ENCODE results near the gene TMPRSS11A. TPM values are rescaled to one million over a fixed set of nuclear protein-coding genes. Genes with fewer than 3 reads are reported as not detected.

The TMPRSS11A gene, protein sequence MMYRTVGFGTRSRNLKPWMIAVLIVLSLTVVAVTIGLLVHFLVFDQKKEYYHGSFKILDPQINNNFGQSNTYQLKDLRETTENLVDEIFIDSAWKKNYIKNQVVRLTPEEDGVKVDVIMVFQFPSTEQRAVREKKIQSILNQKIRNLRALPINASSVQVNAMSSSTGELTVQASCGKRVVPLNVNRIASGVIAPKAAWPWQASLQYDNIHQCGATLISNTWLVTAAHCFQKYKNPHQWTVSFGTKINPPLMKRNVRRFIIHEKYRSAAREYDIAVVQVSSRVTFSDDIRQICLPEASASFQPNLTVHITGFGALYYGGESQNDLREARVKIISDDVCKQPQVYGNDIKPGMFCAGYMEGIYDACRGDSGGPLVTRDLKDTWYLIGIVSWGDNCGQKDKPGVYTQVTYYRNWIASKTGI
- not detected for total RNA-seq

DNA sequence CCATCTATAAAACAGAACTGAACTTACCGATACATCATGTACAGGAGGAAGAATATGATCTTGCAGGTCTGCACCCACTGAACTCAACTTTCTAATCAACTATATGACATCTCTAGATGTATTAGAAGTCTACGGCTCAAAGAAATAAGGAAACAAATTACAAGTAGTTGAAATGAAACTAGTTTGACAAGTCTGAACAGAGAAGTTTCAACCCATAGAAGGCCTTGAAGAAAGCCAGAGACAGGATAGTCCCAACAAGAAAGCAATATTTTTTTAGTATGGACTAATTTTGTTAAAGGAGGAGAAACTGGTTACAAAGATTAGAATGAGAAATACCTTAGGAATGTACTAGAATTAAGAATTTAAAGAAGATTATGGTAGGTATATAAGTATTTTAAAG, at the start of gene TMPRSS11A:
Gene TMPRSS11A (minus strand): TSS at position 138 of the 400 bp plus-strand sequence. CDS start 100 bp downstream, at position 38.
- no peak for DNase-seq (ENCODE audit: low spot score)

DNA sequence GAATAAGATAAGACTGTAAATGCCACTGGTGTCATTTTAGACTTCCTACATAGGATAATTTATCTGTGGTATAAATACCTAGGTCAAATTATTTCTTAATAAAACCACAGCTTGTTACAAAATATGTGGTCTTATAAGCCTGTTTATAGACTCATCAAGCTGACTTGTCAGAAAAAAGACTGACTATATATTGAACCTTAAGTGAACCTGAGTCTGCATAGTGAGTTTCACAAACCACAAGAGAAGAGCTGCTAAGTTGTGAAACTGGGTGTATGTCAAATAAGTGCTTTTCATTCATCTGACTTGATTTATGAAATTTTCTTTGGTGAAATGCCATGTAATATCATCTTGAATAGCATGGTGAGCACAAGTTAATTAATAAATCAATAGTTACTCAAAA, 48.4 kb upstream of the TMPRSS11A start:
- DNase-seq (ENCODE audit: low spot score) = no peak

DNA sequence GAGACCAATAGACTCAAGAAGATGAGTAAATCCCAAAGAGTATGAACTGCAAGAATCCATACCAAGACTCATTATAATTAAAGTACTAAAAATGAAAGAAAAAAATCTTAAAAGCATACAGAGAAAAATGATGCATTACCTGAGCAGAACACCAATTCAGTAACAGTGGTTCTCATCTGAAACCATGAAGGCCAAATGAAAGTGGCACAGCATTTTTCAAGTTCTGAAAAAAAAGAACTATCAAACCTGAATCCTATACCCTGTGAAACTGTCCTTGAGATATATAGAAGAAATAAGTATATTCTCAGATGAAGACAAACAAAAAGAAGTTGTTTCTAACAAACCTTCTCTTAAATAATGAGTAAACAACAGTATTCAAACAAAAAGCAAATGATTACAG, 39.6 kb upstream of the TMPRSS11A start:
- DNase-seq (ENCODE audit: low spot score) = no peak

DNA sequence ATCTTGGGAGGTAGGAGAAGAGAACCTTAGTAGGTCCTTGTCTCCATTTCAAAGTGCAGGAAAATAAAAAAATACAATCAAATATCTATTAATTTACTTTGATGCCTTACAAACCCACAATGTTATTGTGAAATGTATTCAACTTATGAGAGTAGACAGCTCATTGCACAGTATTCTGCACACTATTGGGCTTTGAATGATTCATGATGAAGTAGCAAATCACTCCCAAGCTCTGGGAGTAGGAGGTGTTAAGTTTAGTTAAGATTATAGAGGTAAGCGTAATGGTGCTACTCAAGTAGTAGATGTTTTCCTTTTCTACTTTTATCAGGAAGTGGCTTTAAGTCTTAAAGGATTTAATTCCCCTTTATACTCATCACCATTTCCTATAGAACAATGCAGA, 32.8 kb upstream of the TMPRSS11A start:
- no peak for DNase-seq (ENCODE audit: low spot score)

DNA sequence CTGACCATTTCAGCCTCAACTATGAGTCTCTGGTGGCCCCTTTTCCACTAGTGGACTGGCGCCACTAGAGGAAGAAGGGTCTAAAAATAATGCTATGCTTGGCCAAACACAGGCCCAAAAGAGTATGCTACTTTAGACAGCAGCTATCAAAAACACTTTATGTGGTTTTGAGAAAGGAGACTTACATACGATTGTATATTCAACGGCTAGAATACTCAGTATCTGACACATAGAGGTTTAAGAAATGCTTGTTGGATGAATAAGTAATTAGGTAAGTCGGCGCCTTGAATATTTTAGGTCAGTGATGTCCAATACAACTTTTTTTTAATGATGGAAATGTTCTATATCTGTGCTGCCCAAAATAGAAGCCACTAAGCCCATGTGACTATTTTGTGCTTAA, 25.7 kb upstream of the TMPRSS11A start:
- no peak for DNase-seq (ENCODE audit: low spot score)

DNA sequence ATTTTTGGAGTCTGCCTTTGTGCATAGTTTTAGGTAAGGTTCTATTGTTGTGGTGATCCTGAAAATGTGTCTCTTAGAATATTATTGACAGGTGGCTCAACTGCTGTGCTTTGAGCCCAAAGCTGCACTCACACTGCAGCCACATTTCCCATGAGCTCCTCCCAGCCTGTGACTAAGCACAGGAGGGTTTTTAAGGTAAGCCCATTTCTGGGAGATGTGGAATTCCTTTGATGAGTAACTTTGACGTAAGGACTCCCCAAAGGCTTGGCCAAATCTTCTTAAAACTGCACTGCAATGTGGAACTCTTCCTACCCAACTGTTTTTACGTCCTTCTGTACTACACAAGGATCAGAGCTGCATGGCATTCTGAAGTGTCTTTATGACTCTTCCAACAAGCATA, 20.0 kb upstream of the TMPRSS11A start:
- DNase-seq (ENCODE audit: low spot score) = no peak

DNA sequence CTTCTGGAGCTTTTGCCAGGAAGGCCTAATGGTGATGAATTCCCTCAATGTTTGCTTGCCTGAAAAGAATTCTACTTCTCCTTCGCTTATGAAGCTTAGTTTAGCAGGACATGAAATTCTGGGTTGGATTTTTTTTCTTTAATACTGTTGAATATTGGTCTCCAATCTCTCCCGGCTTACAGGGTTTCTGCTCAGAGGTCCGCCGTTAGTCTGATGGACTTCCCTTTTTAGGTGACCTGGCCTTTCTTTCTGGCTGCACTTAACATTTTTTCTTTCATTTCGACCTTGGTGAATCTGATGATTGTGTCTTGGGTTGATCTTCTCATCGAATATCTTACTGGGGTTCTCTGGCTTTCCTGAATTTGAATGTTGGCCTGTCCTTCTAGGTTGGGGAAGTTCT, 17.2 kb upstream of the TMPRSS11A start:
- no peak for DNase-seq (ENCODE audit: low spot score)

DNA sequence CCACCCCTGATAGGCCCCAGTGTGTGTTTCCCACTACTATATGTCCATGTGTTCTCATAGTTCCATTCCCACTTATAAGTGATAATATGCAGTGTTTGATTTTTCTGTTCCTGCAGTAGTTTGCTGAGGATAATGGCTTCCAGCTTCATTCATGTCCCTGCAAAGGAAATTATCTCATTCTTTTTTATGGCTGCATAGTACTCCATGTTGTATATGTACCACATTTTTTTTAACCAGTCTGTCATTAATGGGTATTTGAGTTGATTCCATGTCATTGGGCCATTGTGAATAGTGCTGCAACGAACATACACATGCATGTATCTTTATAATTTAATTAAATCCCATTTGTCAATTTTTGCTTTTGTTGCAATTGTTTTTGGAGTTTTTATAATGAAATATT, 10.3 kb upstream of the TMPRSS11A start:
- DNase-seq (ENCODE audit: low spot score) = no peak

DNA sequence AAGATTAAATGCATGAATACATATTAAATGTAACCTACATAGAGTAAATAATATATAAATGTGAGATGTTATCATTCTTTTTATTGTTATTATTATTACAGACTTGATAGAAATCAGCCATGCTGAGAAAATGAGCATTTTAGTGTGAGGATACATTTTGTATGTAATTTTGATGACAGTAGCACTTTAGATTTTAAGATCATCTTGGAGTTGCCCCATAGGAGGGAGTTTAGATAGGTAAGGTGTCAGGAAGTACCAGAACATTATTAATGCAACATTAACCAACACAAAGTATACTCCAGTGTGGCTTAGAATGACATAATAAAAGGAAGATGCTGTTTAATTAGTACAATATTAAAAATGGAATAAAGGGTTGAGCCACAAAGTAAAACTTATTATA, 8.4 kb downstream of the TMPRSS11A start:
- DNase-seq (ENCODE audit: low spot score) = no peak

DNA sequence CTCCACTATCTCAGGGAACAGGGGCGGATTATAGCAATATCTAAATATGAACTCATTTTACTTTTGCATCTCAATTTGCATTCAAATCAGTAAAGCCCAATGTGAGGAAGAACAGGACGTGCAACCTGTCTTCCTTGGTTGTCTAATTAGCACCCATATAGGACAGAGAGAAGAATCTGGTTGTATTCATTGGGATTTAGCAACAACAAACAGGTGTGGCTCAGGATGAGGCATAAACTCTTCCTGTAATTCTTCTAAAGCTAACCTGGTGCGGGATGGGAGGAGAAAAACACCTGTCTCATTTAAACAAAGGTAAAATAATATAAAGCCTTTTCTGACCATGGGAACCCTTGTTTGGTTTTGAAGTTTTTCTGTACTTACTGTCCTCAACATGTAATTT, 22.2 kb downstream of the TMPRSS11A start:
- DNase-seq (ENCODE audit: low spot score) = no peak

DNA sequence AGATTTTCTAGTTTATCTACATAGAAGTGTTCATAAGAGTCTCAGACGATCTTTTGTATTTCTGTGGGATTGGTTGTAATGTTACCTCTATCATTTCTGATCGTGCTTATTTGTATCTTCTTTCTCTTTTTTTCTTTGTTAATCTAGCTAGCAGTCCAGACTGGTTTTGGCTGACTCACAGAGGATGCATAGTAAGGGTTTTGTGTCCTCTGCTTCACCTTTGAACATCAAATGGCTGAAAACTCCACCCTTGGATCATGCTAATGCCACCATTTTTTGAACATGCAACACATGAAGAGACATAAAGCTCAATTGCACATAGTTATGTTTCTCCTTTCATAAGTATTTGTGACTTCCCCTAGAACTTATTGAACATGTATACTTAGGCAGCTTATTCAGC, 22.8 kb downstream of the TMPRSS11A start:
- no peak for DNase-seq (ENCODE audit: low spot score)

DNA sequence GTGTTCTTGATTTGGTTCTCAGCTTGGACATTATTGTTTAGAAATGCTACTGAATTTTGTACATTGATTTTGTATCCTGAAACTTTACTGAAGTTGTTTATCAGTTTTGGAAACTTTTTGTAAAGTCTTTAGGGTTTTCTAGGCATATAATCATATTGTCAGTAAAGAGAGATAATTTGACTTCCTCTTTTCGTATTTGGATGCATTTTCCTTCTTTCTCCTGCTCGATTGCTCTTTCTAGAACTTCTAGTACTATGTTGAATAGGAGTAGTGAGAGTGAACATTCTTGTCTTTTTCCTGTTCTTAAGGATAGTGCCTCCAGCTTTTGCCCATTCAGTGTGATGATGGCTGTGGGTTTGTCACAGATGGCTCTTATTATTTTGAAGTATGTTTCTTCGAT, 24.1 kb downstream of the TMPRSS11A start:
- no peak for DNase-seq (ENCODE audit: low spot score)

DNA sequence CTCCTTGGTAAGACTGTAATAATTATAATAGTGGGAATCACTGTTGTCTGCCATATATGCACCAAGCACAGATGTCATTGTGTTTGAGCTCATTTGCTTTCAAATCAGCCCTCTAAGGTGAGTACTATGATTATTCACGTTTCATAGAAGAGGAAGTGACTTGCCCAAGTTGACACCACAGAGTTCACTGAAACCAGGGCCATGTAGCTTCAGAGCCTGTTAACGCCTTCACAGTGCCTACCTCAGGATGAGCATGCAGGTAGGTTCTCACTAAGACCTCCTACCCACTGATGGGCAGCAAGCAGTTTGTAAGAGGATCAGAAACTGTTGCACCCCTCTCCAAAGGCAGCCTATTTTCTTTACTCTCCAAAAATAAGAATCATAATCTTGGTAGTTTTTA, 27.4 kb downstream of the TMPRSS11A start:
- no peak for DNase-seq (ENCODE audit: low spot score)

DNA sequence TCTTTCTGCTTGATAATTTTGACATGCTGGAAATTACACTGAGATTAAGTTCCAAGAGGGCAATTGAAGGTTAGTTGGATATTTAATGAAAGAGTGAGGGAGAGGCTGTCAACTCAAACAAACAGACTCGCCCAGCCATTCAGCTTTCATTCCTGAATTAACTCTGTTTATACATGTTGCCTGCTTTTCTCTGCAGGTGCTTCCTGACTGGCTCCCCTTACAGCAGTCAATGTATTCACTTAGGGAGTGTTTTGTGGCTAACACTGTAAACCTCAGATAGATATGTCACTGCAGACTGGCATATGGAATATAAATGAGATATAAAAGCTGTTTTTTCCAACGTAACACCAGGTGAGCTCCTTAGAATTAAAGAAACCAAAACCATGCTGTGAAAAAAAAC, 28.7 kb downstream of the TMPRSS11A start:
- no peak for DNase-seq (ENCODE audit: low spot score)

DNA sequence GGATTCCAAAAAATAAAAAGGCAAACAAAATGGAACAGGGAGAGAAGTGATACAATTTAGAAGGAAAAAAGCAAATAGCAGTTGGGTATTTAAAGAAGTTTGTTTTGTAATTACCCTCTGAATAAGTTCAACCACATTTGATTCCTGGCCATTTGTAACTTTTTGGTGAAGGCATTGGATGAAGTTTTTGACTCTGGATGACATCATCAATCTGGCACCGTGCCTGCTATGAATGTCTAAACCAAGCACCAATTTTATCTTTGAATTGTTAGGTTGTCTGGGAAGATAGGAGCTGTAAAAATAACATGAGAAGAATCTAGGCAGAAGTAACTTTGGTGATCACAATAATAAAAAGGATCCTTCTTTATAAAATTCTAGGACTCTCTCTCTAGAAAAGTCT, 29.5 kb downstream of the TMPRSS11A start:
- no peak for DNase-seq (ENCODE audit: low spot score)

DNA sequence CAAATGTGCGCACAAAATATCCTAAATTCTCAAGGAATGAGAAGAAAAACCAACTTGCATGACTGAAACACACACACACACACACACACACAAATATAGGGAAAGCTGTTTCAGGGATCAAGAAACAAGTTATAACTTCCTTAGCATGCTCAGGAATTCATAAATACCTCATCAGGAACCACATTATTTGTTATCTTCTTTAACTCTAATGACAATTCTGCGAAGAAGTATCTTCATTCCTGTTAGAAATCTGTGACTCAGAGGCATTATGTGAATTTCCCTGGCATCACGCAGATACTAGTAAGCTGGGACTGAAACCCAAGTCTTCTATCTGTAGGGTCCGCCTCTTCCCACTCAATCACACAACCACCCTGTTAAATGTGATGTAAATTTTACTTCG, 30.3 kb downstream of the TMPRSS11A start:
- DNase-seq (ENCODE audit: low spot score) = no peak

DNA sequence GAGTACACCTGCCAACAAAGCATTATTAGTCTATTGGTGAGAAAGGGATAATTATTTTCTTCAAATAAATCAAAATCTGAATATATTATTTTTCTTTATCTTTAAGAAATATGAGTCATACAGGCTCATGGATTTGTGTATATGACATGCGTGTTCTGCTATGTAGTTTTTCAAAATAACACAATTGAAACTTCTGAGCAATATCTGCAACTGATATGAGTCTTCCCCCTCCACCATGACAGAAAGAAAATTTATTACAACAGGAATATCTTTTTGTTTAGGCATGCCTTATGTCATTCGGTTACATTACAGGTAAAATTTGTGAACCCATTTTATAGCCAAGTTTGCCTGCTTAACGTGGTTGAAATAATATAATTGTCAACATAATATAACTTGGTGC, 32.0 kb downstream of the TMPRSS11A start:
- no peak for DNase-seq (ENCODE audit: low spot score)

DNA sequence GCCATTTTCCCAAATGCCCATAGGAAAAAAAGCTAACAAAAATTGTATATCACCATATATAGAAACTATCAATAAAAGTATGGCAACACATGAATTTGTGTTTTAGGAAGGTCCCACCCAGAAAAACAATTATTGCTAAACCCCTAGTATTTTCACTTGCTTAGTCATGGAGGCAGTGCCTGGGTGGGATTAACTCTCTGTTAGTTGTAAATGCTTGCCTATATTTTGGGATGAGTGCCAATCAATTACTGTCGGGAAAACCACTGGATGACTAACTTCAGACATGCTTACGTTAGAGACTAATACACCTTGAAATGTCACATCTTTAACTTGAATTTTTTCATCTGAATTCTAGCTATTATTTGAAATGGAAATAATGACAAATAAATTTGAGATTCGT, 33.9 kb downstream of the TMPRSS11A start:
- DNase-seq (ENCODE audit: low spot score) = no peak

DNA sequence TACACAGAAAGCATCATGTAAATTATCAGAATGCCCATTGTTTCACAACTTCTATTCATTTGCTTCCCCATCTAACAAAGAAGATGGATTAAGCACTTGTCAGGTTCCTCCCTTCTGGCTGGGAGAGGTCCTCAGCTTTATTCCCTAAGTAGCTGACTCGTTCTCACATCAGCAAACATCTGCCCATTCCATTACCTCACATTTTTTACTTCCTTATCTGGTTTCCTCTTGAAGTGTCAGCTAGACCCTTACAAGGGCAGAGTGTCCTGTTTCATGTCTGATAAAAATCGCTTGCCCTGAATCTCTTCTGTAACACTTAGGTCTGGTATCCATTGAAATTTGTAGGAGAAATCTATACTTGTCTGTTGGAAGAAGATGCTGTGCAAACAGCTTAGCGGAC, 34.7 kb downstream of the TMPRSS11A start:
- no peak for DNase-seq (ENCODE audit: low spot score)

DNA sequence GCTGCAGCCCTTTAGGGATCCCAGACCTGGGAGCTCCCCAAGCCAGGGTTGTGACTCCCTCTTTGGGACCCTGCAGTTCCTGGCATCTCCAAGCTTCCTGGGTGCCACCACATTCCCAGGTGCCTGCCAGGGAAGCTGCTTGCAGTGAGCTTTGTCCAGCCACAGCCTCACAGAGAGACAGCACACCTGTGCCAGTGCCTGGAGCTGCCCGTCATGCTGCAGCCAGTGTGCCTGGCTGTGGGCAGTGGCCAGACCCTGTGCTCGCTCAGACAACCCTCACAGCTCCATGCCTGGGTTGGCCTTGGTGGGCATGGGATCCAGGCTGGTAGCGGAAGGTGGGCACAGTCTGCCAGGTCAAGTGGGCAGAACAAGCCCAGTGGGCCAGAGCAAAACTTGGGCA, 36.0 kb downstream of the TMPRSS11A start:
- no peak for DNase-seq (ENCODE audit: low spot score)

DNA sequence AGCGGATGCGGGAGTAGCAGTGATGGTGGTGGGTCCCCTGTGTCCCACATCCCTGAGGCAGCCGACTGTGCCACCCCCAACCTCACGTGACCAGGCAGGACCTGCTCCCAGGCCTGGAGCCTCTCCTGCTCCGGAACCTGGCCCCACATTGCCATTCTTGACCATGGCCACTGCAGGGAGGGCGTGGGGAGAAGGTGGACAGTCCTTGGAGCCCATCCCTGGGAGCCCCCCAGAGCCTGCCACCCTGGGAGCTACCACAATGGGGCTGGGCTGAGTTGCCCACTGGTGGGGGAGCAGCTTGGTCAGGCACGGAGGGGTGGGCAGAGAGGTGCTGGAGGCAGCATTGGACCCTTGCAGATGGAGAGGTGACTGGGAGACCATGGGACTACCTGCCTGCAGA, 36.8 kb downstream of the TMPRSS11A start:
- DNase-seq (ENCODE audit: low spot score) = no peak

DNA sequence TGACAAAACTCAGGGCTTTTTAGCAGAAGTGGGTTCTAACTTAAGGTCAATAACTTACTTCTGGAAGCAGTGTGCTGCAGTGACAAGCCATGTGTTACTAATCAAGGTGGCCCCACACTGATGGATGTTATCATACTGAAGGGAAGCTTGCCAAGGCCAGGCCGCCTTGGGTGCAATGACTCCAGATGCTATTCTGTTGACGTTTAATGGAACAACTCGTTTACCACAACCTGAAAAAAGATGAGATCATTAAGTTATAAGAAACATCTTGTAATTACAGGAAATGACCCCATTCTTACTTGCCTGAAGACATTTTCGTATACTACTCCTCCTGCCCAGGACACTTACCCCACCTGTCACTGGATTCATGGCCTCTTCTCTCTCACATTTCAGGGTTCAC, 40.6 kb downstream of the TMPRSS11A start:
- DNase-seq (ENCODE audit: low spot score) = no peak

DNA sequence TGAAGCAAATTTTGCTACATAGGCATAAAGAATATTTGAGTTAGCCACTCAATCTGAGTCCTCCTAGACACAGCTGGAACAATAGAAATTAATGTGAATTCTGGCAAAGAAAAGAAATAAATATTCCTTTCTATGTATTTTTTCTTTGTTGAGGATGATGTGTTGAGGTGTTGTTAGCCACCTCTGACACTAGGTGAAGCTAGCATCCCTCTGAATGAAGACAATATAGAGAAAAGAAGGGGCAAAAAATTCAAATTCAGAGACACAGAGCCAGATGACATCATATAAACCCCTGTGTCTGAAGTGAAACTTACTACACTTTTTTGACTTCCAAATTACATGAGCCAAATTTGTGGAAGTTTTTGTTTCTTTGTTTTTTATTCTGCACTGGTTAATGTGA, 44.9 kb downstream of the TMPRSS11A start:
- DNase-seq (ENCODE audit: low spot score) = no peak

DNA sequence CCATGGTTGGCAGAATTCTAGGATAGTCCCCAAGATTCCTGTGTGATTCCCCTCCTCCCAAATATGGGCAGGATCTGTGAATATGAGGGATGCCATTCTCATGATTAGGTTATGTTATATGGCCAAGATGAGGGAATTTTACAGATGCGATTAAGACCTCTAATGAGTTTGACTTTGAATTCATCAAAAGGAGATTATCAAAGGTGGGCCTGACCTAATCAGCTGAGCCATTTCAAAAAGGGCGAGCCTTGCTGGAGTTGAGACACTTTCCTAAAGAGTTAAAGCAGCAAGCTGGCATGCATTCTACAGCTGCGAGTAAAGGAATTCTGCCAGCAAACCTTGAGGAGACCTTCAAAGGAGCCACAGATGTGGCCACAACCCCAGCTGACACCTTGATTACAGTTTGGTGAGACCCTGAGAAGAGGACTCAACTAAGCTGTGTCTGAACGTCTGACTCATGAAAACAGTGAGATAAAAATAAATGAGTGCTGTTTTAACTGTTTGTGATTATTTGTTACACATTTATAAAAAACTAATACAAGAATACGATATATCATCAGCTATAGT, 47.8 kb downstream of the TMPRSS11A start:
- DNase-seq (ENCODE audit: low spot score) = no peak
